Spleen (tissue), 7 donors: ENCODE measurements around the gene ERG.

Source experiments
- POLR2A ChIP-seq, 3 donors: fragments of 450-650 bp; IDR thresholded peaks; one replicate each; pipeline ENCODE4 v1.5.1; 2017; ENCODE audit warnings: antibody characterized with exemption in 3 of 3, mild to moderate bottlenecking in 1 of 3
- POLR2AphosphoS5 ChIP-seq, 3 donors: sonication (generic); formaldehyde crosslinking; IDR thresholded peaks; one replicate each; pipeline ENCODE4 v1.5.1; 2017; ENCODE audit warnings: antibody characterized with exemption in 3 of 3
- TF ChIP-seq, protein P1 (sequence below), 11 experiments: fragments of 200-600 bp in 7 of 11; fragments of 450-650 bp in 4 of 11; sonication (generic) in 4 of 11; IDR thresholded peaks in 8 of 11; conservative IDR thresholded peaks in 3 of 11; 1 replicate in 7 of 11; 2 replicates in 4 of 11; pipeline versions ENCODE4 v1.4.0 to v1.8.0; 2016 to 2021; ENCODE audit warnings: antibody characterized with exemption in 11 of 11, inconsistent platforms in 4 of 11, mild to moderate bottlenecking in 1 of 11
- donor health status: DM: no; HTN: no; CAD: no; lungs with moderate emphysema.
- donor health status: DM: no; HTN: no; CAD: no.
- donor health status: DM: no; HTN: no; CAD: no.

DNA sequence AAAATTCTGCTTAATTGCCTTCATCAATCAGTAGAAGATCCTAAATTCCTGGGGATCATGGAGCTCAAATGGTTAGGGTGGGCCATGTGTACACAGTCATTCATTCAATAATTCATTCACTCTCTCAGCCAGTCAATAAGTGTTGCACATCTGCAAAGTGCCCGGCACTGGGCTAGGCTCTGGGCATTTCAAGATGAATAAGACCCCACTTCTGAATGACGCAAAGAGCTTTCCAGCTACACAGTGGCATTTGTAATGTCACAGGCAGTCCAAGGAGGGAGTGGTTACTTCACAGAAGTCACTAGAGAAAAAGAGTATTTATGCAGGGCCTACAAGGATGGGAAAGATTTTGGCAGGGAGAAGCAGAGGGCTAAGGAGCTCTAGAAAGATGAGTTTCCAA lies 148.3 kb downstream of the ERG start:
- TF ChIP-seq, protein P1, sequence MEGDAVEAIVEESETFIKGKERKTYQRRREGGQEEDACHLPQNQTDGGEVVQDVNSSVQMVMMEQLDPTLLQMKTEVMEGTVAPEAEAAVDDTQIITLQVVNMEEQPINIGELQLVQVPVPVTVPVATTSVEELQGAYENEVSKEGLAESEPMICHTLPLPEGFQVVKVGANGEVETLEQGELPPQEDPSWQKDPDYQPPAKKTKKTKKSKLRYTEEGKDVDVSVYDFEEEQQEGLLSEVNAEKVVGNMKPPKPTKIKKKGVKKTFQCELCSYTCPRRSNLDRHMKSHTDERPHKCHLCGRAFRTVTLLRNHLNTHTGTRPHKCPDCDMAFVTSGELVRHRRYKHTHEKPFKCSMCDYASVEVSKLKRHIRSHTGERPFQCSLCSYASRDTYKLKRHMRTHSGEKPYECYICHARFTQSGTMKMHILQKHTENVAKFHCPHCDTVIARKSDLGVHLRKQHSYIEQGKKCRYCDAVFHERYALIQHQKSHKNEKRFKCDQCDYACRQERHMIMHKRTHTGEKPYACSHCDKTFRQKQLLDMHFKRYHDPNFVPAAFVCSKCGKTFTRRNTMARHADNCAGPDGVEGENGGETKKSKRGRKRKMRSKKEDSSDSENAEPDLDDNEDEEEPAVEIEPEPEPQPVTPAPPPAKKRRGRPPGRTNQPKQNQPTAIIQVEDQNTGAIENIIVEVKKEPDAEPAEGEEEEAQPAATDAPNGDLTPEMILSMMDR (IDR thresholded peaks at IDR 0.05 in 8 of 11, conservative IDR thresholded peaks at IDR 0.05 in 3 of 11) = no peak
- TF ChIP-seq POLR2AphosphoS5 (IDR thresholded peaks at IDR 0.05) (no peak), POLR2A (IDR thresholded peaks at IDR 0.05) (no peak)
